Endothelial cell of umbilical vein (primary cell): Measurements from ENCODE around the gene CPLANE2. TPM values are rescaled to one million over a fixed set of nuclear protein-coding genes. Genes with fewer than 3 reads are reported as not detected.
"Not testable (repeated sequence)": the region's sequence is repeated elsewhere in the genome, so short reads cannot be mapped to it uniquely, and the experiment has no call there.

Source experiments
- BruUV-seq: library from RNA; stranded (reverse); fragments of 400-500 nt; replicated peaks from 2 replicates; lab custom pipeline; 2021; lab: Mats Ljungman, UMichigan
- CTCF ChIA-PET: fragments of 300-600, 350-600 bp; sonication (Branson Sonifier 250); formaldehyde crosslinking; loops from one replicate; lab custom pipeline; 2021; ENCODE audit warnings: antibody characterized with exemption, inconsistent platforms; lab: Charles Lee
- POLR2A ChIA-PET: fragments of 300-600, 350-600 bp; sonication (Branson Sonifier 250); formaldehyde crosslinking; loops from one replicate; lab custom pipeline; 2021; ENCODE audit warnings: antibody characterized with exemption, inconsistent platforms; lab: Charles Lee
- DNase-seq: peaks from one replicate; pipeline ENCODE4 v3.0.0-alpha.2; 2011; ENCODE audit warnings: low read depth, low spot score
- FAIRE-seq: peaks from 2 replicates; lab custom pipeline; 2011; peaks lifted over from hg19 to GRCh38; lab: Jason Lieb, UNC
- H2AFZ ChIP-seq: 2 replicates; pipeline ENCODE4 v1.6.0; 2012; ENCODE audit warnings: low read depth, low read length, control low read depth, inconsistent platforms
- H3K27ac ChIP-seq: 2 replicates; pipeline ENCODE4 v1.5.1; 2011; ENCODE audit warnings: low read depth, mild to moderate bottlenecking, control low read depth, low read length, moderate library complexity; ENCODE audit not compliant: insufficient read depth
- H3K27me3 ChIP-seq, 2 experiments: 2 replicates each; pipeline versions ENCODE4 v1.6.0 to v1.6.1; 2011; ENCODE audit warnings: low read length in 2 of 2, mixed read lengths in 1 of 2; ENCODE audit not compliant: control insufficient read depth in 2 of 2, insufficient read depth in 2 of 2
- H3K36me3 ChIP-seq, 2 experiments: 2 replicates in 1 of 2; 3 replicates in 1 of 2; pipeline ENCODE4 v1.5.1; 2011; ENCODE audit warnings: low read length in 2 of 2, mild to moderate bottlenecking in 1 of 2, moderate library complexity in 1 of 2; ENCODE audit not compliant: control insufficient read depth in 2 of 2, insufficient read depth in 2 of 2; ENCODE audit errors: extremely low read depth in 1 of 2
- H3K4me1 ChIP-seq: 3 replicates; pipeline ENCODE4 v1.5.1; 2011; ENCODE audit warnings: mild to moderate bottlenecking, low read length; ENCODE audit not compliant: control insufficient read depth, insufficient read depth; ENCODE audit errors: extremely low read depth
- H3K4me2 ChIP-seq: 2 replicates; pipeline ENCODE4 v1.6.1; 2011; ENCODE audit warnings: low read length, control low read depth, mixed read lengths; ENCODE audit not compliant: insufficient read depth
- H3K4me3 ChIP-seq, 3 experiments: fragments of 200-600 bp in 1 of 3; sonication (generic), shearing (Covaris generic) in 1 of 3; replicated peaks in 1 of 3; 2 replicates each; pipeline ENCODE4 v1.5.1; 2011 to 2016; ENCODE audit warnings: control low read depth in 3 of 3, low read length in 3 of 3, mild to moderate bottlenecking in 2 of 3, inconsistent platforms in 1 of 3, low read depth in 1 of 3, moderate library complexity in 1 of 3; ENCODE audit not compliant: insufficient read depth in 1 of 3
- H3K79me2 ChIP-seq: 2 replicates; pipeline ENCODE4 v1.6.0; 2012; ENCODE audit warnings: low read length, inconsistent platforms; ENCODE audit not compliant: control insufficient read depth, insufficient read depth
- H3K9ac ChIP-seq: replicated peaks from 2 replicates; pipeline ENCODE3; 2011; ENCODE audit warnings: low read length, control low read depth; ENCODE audit not compliant: insufficient read depth; ENCODE audit errors: extremely low read depth
- H3K9me1 ChIP-seq: replicated peaks from 3 replicates; pipeline ENCODE4 v1.6.0; 2011; ENCODE audit warnings: mild to moderate bottlenecking, low read length; ENCODE audit not compliant: control insufficient read depth, insufficient read depth; ENCODE audit errors: extremely low read depth
- H3K9me3 ChIP-seq: replicated peaks from 2 replicates; pipeline ENCODE4 v1.5.1; 2012; ENCODE audit warnings: low read length, inconsistent platforms; ENCODE audit not compliant: control insufficient read depth, insufficient read depth
- H4K20me1 ChIP-seq: replicated peaks from 2 replicates; pipeline ENCODE3; 2011; ENCODE audit warnings: mild to moderate bottlenecking, low read length; ENCODE audit not compliant: control insufficient read depth, insufficient read depth; ENCODE audit errors: extremely low read depth
- EZH2 ChIP-seq: IDR thresholded peaks from 2 replicates; pipeline ENCODE4 v1.6.1; 2012; ENCODE audit warnings: borderline replicate concordance, low read depth, mild to moderate bottlenecking, moderate library complexity, low read length, inconsistent platforms; ENCODE audit not compliant: severe bottlenecking
- FOS ChIP-seq: IDR thresholded peaks from 2 replicates; pipeline ENCODE4 v1.6.1; 2011; ENCODE audit warnings: mild to moderate bottlenecking, low read length, moderate library complexity, borderline replicate concordance; ENCODE audit not compliant: insufficient read depth
- JUN ChIP-seq: IDR thresholded peaks from 2 replicates; pipeline ENCODE4 v1.6.1; 2011; ENCODE audit warnings: borderline replicate concordance, low read depth; ENCODE audit not compliant: insufficient read length, insufficient read depth
- MYC ChIP-seq: IDR thresholded peaks from one replicate; pipeline ENCODE4 v1.6.1; 2011; ENCODE audit warnings: mild to moderate bottlenecking, low read depth, low read length
- POLR2A ChIP-seq: IDR thresholded peaks from 2 replicates; pipeline ENCODE4 v1.6.1; 2012; ENCODE audit warnings: low read depth, mild to moderate bottlenecking, control low read depth, low read length
- POLR2AphosphoS5 ChIP-seq: IDR thresholded peaks from 2 replicates; pipeline ENCODE4 v1.6.1; 2012; ENCODE audit warnings: low read depth, mild to moderate bottlenecking, control low read depth, low read length, moderate library complexity; ENCODE audit not compliant: insufficient read depth
- dilution Hi-C: fragments of 300-500 bp; cut with MboI; formaldehyde crosslinking; loops from one replicate; pipeline ENCODE4 v1.15.0; 2019; ENCODE audit warnings: low sequenced_read_pairs; ENCODE audit not compliant: extremely low pct_ligation_motif_present
- intact Hi-C: fragments of 100-400 bp; cut with micrococcal nuclease; formaldehyde crosslinking; loops from one replicate; pipeline ENCODE4 v1.10.0; 2022
- polyA plus RNA-seq, 4 experiments: library from polyadenylated mRNA; depleted of rRNA in 3 of 4; stranded (reverse) in 3 of 4; unstranded in 1 of 4; fragments of >200 nt; gene quantifications; 2 replicates each; pipeline versions ENCODE4 v1.2.1 to v1.2.3, GENCODE V29; 2011 to 2012; ENCODE audit warnings: missing spikeins in 1 of 4
- total RNA-seq: library from RNA; stranded (reverse); gene quantifications from 2 replicates; pipeline ENCODE4 v1.2.3, GENCODE V29; 2021
- TF ChIP-seq, protein P1 (sequence below), 2 donors: IDR thresholded peaks; 1 replicate in 1 of 2; 2 replicates in 1 of 2; pipeline ENCODE4 v1.5.1; 2011; ENCODE audit warnings: low read length in 2 of 2, mild to moderate bottlenecking in 2 of 2, moderate library complexity in 2 of 2, control low read depth in 1 of 2, inconsistent platforms in 1 of 2, low read depth in 1 of 2; ENCODE audit not compliant: insufficient read depth in 1 of 2; ENCODE audit errors: extremely low read depth in 1 of 2

Gene CPLANE2
- total and polyA plus RNA-seq, 2 donors (not counting 3 experiments of a cell fraction or from before 2014, with no cell fraction given) = 3.9 to 4.6 TPM

- H4K20me1 ChIP-seq = no peaks in the 10 kb centered on the region
- H3K4me2 ChIP-seq = no peak overlapping the region
- H3K27ac ChIP-seq = no peak overlapping the region
- no peak for TF ChIP-seq FOS
- no peak for TF ChIP-seq POLR2AphosphoS5
- no peak for TF ChIP-seq EZH2
- no peak for TF ChIP-seq JUN
- TF ChIP-seq, protein P1, sequence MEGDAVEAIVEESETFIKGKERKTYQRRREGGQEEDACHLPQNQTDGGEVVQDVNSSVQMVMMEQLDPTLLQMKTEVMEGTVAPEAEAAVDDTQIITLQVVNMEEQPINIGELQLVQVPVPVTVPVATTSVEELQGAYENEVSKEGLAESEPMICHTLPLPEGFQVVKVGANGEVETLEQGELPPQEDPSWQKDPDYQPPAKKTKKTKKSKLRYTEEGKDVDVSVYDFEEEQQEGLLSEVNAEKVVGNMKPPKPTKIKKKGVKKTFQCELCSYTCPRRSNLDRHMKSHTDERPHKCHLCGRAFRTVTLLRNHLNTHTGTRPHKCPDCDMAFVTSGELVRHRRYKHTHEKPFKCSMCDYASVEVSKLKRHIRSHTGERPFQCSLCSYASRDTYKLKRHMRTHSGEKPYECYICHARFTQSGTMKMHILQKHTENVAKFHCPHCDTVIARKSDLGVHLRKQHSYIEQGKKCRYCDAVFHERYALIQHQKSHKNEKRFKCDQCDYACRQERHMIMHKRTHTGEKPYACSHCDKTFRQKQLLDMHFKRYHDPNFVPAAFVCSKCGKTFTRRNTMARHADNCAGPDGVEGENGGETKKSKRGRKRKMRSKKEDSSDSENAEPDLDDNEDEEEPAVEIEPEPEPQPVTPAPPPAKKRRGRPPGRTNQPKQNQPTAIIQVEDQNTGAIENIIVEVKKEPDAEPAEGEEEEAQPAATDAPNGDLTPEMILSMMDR (IDR thresholded peaks at IDR 0.05; ENCODE audit: extremely low read depth in 1 of 2, insufficient read depth in 1 of 2, low read depth in 1 of 2, low read length in 2 of 2) = no peak
- no peak for TF ChIP-seq POLR2A
- no peak for TF ChIP-seq MYC
- no peaks in the 10 kb centered on the region for H3K79me2 ChIP-seq
- no peak overlapping the region for H3K4me3 ChIP-seq
- no peak for DNase-seq
- no peak for FAIRE-seq
- H2AFZ ChIP-seq = no peak overlapping the region
- POLR2A ChIA-PET = no interaction called here
- no TSS peak for BruUV-seq
- no peaks in the 10 kb centered on the region for H3K4me1 ChIP-seq
- CTCF ChIA-PET = no interaction called here
- intact Hi-C loops (no loop called here), dilution Hi-C loops (no loop called here)
- no peaks in the 10 kb centered on the region for H3K9me1 ChIP-seq
- no peak overlapping the region for H3K9ac ChIP-seq
- no peaks in the 10 kb centered on the region for H3K9me3 ChIP-seq
- H3K27me3 ChIP-seq = no peaks in the 10 kb centered on the region
- H3K36me3 ChIP-seq = no peaks in the 10 kb centered on the region
These were observed 40.1 kb downstream of the CPLANE2 start for GRCh38 chr1:16196874-16197273.

DNA sequence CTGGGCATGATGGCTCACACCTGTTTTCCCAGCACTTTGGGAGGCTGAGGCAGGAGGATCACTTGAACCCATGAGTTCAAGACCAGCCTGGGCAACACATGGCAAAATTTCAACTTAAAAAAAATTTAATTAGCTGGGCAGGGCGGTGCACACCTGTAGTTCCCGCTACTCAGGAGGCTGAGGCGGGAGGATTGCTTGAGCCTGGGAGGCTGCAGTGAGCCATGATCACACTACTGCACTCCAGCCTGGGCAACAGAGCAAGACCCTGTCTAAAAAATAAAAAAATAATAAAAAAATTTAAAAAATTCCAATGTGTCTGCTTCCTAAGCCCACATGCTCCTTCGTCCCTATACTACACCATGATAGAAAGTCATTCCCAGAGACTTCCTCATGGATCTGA lies 40.8 kb downstream of the CPLANE2 start:
- H3K79me2 ChIP-seq, H3K4me2 ChIP-seq, H3K27me3 ChIP-seq, H3K36me3 ChIP-seq, CTCF ChIA-PET, H4K20me1 ChIP-seq, POLR2A ChIA-PET, H3K9ac ChIP-seq, H3K4me1 ChIP-seq, H3K9me3 ChIP-seq, H2AFZ ChIP-seq, intact Hi-C loops, H3K4me3 ChIP-seq, FAIRE-seq, DNase-seq, dilution Hi-C loops, BruUV-seq, H3K9me1 ChIP-seq, H3K27ac ChIP-seq: not testable (repeated sequence)
